Lung (tissue), 12 donors: ENCODE measurements around the gene C1orf21. TPM values are rescaled to one million over a fixed set of nuclear protein-coding genes. Genes with fewer than 3 reads are reported as not detected.

Experiments
- ATAC-seq: fragments of 200-7000 bp; cut with Tn5 transposase; one replicate; pipeline ENCODE4 v1.9.1; 2020; ENCODE audit warnings: moderate number of reproducible peaks; ENCODE audit not compliant: insufficient read depth, low FRiP score
- DNase-seq, 3 donors: peaks; one replicate each; pipeline ENCODE4 v3.0.0-alpha.2; 2013 to 2017
- H3K27ac ChIP-seq, 2 donors: one replicate each; pipeline ENCODE4 v1.5.1; 2013; ENCODE audit warnings: mild to moderate bottlenecking in 2 of 2, moderate library complexity in 2 of 2, control low read depth in 1 of 2, inconsistent platforms in 1 of 2, low read depth in 1 of 2, low read length in 1 of 2
- H3K27me3 ChIP-seq, 3 donors: one replicate each; pipeline ENCODE4 v1.5.1; 2013; ENCODE audit warnings: low read length in 2 of 3; ENCODE audit not compliant: control insufficient read depth in 3 of 3, insufficient read depth in 3 of 3
- H3K36me3 ChIP-seq, 4 donors: one replicate each; pipeline ENCODE4 v1.5.1; 2013; ENCODE audit warnings: low read length in 4 of 4, mild to moderate bottlenecking in 1 of 4, moderate library complexity in 1 of 4; ENCODE audit not compliant: control insufficient read depth in 4 of 4, insufficient read depth in 4 of 4
- H3K4me1 ChIP-seq, 5 donors: one replicate each; pipeline ENCODE4 v1.5.1; 2013; ENCODE audit warnings: low read length in 5 of 5, mild to moderate bottlenecking in 2 of 5, moderate library complexity in 1 of 5; ENCODE audit not compliant: control insufficient read depth in 5 of 5, insufficient read depth in 5 of 5
- H3K4me3 ChIP-seq: one replicate; pipeline ENCODE4 v1.5.1; 2013; ENCODE audit warnings: mild to moderate bottlenecking, control low read depth, moderate library complexity
- H3K9ac ChIP-seq, 2 donors: one replicate each; pipeline ENCODE4 v1.5.1; 2013; ENCODE audit warnings: low read length in 2 of 2, control low read depth in 1 of 2; ENCODE audit not compliant: insufficient read depth in 1 of 2
- H3K9me3 ChIP-seq, 4 donors: one replicate each; pipeline ENCODE4 v1.5.1; 2013; ENCODE audit warnings: low read length in 3 of 4, mild to moderate bottlenecking in 1 of 4, moderate library complexity in 1 of 4; ENCODE audit not compliant: control insufficient read depth in 4 of 4, insufficient read depth in 3 of 4
- CTCF ChIP-seq: IDR thresholded peaks from 2 replicates; pipeline ENCODE4 v1.5.1; 2012; ENCODE audit warnings: mild to moderate bottlenecking; ENCODE audit errors: control extremely low read depth, extremely low read depth
- WGBS, 2 donors: extraction: QIAGEN DNeasy Blood & Tissue Kit; methylation state at CpG; one replicate each; pipeline ENCODE4 v1.1.7; 2013; 5-methylcytosine and 5-hydroxymethylcytosine counted together
- polyA plus RNA-seq, 2 donors: library from polyadenylated mRNA; stranded (reverse); fragments of 200-250 nt; gene quantifications; one replicate each; pipeline ENCODE4 v1.2.1, GENCODE V29; 2013
- total RNA-seq, 2 donors: library from RNA; depleted of rRNA in 1 of 2; stranded (reverse); fragments of >200 nt in 1 of 2; gene quantifications; one replicate each; pipeline ENCODE4 v1.2.1, GENCODE V29; 2014 to 2021
- donor health status: control.
- donor health status: control.
- donor health status: Bipolar disorder and iron deficiency.
- donor health status: healthy.
- donor health status: DM: yes; HTN: yes; CAD: no.

C1orf21 gene
- total and polyA plus RNA-seq, 4 donors, result 16.2 to 59.9 (median 45.5) TPM

GRCh38 chr1:184370850-184371249 is 16.0 kb upstream of the C1orf21 start:
- no peak for TF ChIP-seq CTCF
- no peaks in the 10 kb centered on the region for H3K9me3 ChIP-seq
- WGBS, 2 donors, result 87 to 94% methylated on average over 4 of the region's 4 CpGs

GRCh38 chr1:184373155-184373554 is 13.7 kb upstream of the C1orf21 start:
- Histone ChIP-seq H3K27ac (no peak overlapping the region), H3K4me1 (no peaks in the 10 kb centered on the region), H3K4me3 (no peak overlapping the region), H3K36me3 (no peaks in the 10 kb centered on the region), H3K9ac (no peak overlapping the region), H3K27me3 (no peaks in the 10 kb centered on the region), H3K9me3 (no peaks in the 10 kb centered on the region)
- no peak for TF ChIP-seq CTCF
- 78 to 79% methylated on average over 4 of the region's 4 CpGs for WGBS, 2 donors
- ATAC-seq (no peak), DNase-seq (no peak)

More at GRCh38 chr1:184370850-184371249, 16.0 kb upstream of the C1orf21 start:
- no peaks in the 10 kb centered on the region for H3K4me1 ChIP-seq
- no peak overlapping the region for H3K4me3 ChIP-seq
- H3K9ac ChIP-seq, result no peak overlapping the region
- DNase-seq (no peak), ATAC-seq (no peak)
- no peak overlapping the region for H3K27ac ChIP-seq
- H3K27me3 ChIP-seq, result no peaks in the 10 kb centered on the region
- no peaks in the 10 kb centered on the region for H3K36me3 ChIP-seq

GRCh38 chr1:184376369-184376768 is 10.5 kb upstream of the C1orf21 start:
- Histone ChIP-seq H3K4me1 (no peaks in the 10 kb centered on the region), H3K27ac (no peak overlapping the region), H3K9ac (no peak overlapping the region), H3K9me3 (no peaks in the 10 kb centered on the region), H3K27me3 (no peaks in the 10 kb centered on the region), H3K4me3 (no peak overlapping the region), H3K36me3 (no peaks in the 10 kb centered on the region)
- no peak for TF ChIP-seq CTCF
- DNase-seq (no peak), ATAC-seq (no peak)
- 74 to 95% methylated on average over 5 of the region's 5 CpGs for WGBS, 2 donors

GRCh38 chr1:184379111-184379752 is 7.6 kb upstream of the C1orf21 start:
- H3K9ac ChIP-seq, result no peak overlapping the region
- ATAC-seq (no peak), DNase-seq (peak in 1 of 3 donors; percentile 21)
- H3K4me1 ChIP-seq, result no peaks in the 10 kb centered on the region
- H3K4me3 ChIP-seq, result no peak overlapping the region
- peaks cover 0 to 2% (median 0%) of the 10 kb centered on the region in 3 donors for H3K27me3 ChIP-seq
- WGBS, 2 donors, result 54 to 59% methylated on average over 6 of the region's 6 CpGs
- no peaks in the 10 kb centered on the region for H3K36me3 ChIP-seq
- TF ChIP-seq CTCF, result no peak
- no peak overlapping the region for H3K27ac ChIP-seq
- H3K9me3 ChIP-seq, result no peaks in the 10 kb centered on the region
